H9 (cell line): ENCODE data around the gene ARID1A. TPM values are rescaled to one million over a fixed set of nuclear protein-coding genes. Genes with fewer than 3 reads are reported as not detected.

Source experiments
- DNase-seq: peaks from one replicate; pipeline ENCODE4 v3.0.0-alpha.2; 2017
- H2AFZ ChIP-seq: one replicate; pipeline ENCODE4 v1.6.1; 2013; ENCODE audit warnings: mild to moderate bottlenecking, low read length, control low read depth, moderate library complexity
- H2AK5ac ChIP-seq: 2 replicates; pipeline ENCODE4 v1.6.1; 2013; ENCODE audit warnings: low read length, control low read depth, mixed read lengths; ENCODE audit not compliant: insufficient read length
- H2BK120ac ChIP-seq: one replicate; pipeline ENCODE4 v1.6.1; 2013; ENCODE audit warnings: low read depth, mild to moderate bottlenecking, low read length, control low read depth, inconsistent platforms; ENCODE audit not compliant: poor library complexity, severe bottlenecking
- H2BK12ac ChIP-seq: 2 replicates; pipeline ENCODE4 v1.6.1; 2013; ENCODE audit warnings: low read length, control low read depth, mixed read lengths, low read depth; ENCODE audit not compliant: insufficient read length
- H2BK15ac ChIP-seq: 2 replicates; pipeline ENCODE4 v1.6.1; 2013; ENCODE audit warnings: low read depth, low read length, control low read depth
- H2BK20ac ChIP-seq: one replicate; pipeline ENCODE4 v1.6.1; 2013; ENCODE audit warnings: low read depth, mild to moderate bottlenecking, low read length, control low read depth, inconsistent platforms; ENCODE audit not compliant: poor library complexity, severe bottlenecking
- H2BK5ac ChIP-seq: 2 replicates; pipeline ENCODE4 v1.6.1; 2013; ENCODE audit warnings: low read length, control low read depth, mixed read lengths; ENCODE audit not compliant: insufficient read length
- H3K14ac ChIP-seq: 2 replicates; pipeline ENCODE4 v1.6.1; 2013; ENCODE audit warnings: low read length, control low read depth; ENCODE audit not compliant: insufficient read depth
- H3K18ac ChIP-seq: 2 replicates; pipeline ENCODE4 v1.6.1; 2013; ENCODE audit warnings: low read depth, mild to moderate bottlenecking, mixed read lengths, low read length, control low read depth; ENCODE audit not compliant: insufficient read length
- H3K23ac ChIP-seq: 2 replicates; pipeline ENCODE4 v1.6.1; 2013; ENCODE audit warnings: low read length, control low read depth, mixed read lengths, low read depth; ENCODE audit not compliant: insufficient read length
- H3K23me2 ChIP-seq: 2 replicates; pipeline ENCODE4 v1.6.1; 2013; ENCODE audit warnings: low read depth, mild to moderate bottlenecking, mixed read lengths, low read length, control low read depth; ENCODE audit not compliant: insufficient read length, poor library complexity, severe bottlenecking
- H3K27ac ChIP-seq: 2 replicates; pipeline ENCODE4 v1.5.1; 2013; ENCODE audit warnings: low read length, control low read depth, mixed read lengths, low read depth; ENCODE audit not compliant: insufficient read length
- H3K27me3 ChIP-seq: 2 replicates; pipeline ENCODE4 v1.6.1; 2013; ENCODE audit warnings: low read length, control low read depth, inconsistent platforms; ENCODE audit not compliant: insufficient read depth
- H3K4ac ChIP-seq: 2 replicates; pipeline ENCODE4 v1.6.1; 2013; ENCODE audit warnings: low read depth, mild to moderate bottlenecking, control low read depth, inconsistent platforms, low read length, moderate library complexity
- H3K4me1 ChIP-seq: 2 replicates; pipeline ENCODE4 v1.6.1; 2013; ENCODE audit warnings: low read length, control low read depth, inconsistent platforms; ENCODE audit not compliant: insufficient read depth
- H3K4me2 ChIP-seq: 2 replicates; pipeline ENCODE4 v1.6.1; 2013; ENCODE audit warnings: low read length, control low read depth, mixed read lengths; ENCODE audit not compliant: insufficient read length, insufficient read depth
- H3K56ac ChIP-seq: 2 replicates; pipeline ENCODE4 v1.6.1; 2013; ENCODE audit warnings: low read depth, mild to moderate bottlenecking, mixed read lengths, low read length, control low read depth; ENCODE audit not compliant: insufficient read length
- H3K79me1 ChIP-seq: 2 replicates; pipeline ENCODE4 v1.6.1; 2013; ENCODE audit warnings: low read depth, mild to moderate bottlenecking, moderate library complexity, low read length, control low read depth, inconsistent platforms; ENCODE audit not compliant: insufficient read depth, poor library complexity, severe bottlenecking
- H3K79me2 ChIP-seq: 2 replicates; pipeline ENCODE4 v1.6.1; 2013; ENCODE audit warnings: low read length, control low read depth, inconsistent platforms; ENCODE audit not compliant: insufficient read depth
- H3K9ac ChIP-seq: 2 replicates; pipeline ENCODE4 v1.6.1; 2013; ENCODE audit warnings: low read length, control low read depth, mixed read lengths; ENCODE audit not compliant: insufficient read length; ENCODE audit errors: extremely low read depth
- H3K9me3 ChIP-seq: one replicate; pipeline ENCODE4 v1.6.1; 2013; ENCODE audit warnings: low read depth, low read length, inconsistent platforms; ENCODE audit not compliant: control insufficient read depth
- H3T11ph ChIP-seq: one replicate; pipeline ENCODE4 v1.6.1; 2013; ENCODE audit warnings: mild to moderate bottlenecking, low read length, control low read depth, inconsistent platforms
- H4K20me1 ChIP-seq: one replicate; pipeline ENCODE4 v1.6.1; 2013; ENCODE audit not compliant: control insufficient read depth, insufficient read length, insufficient read depth
- H4K5ac ChIP-seq: 2 replicates; pipeline ENCODE4 v1.6.1; 2013; ENCODE audit warnings: low read depth, mild to moderate bottlenecking, mixed read lengths, low read length, control low read depth; ENCODE audit not compliant: insufficient read length
- H4K8ac ChIP-seq: replicated peaks from 2 replicates; pipeline ENCODE4 v1.6.1; 2013; ENCODE audit warnings: low read length, control low read depth, mixed read lengths, low read depth; ENCODE audit not compliant: insufficient read length
- H4K91ac ChIP-seq: 2 replicates; pipeline ENCODE4 v1.6.1; 2013; ENCODE audit warnings: low read depth, mild to moderate bottlenecking, moderate library complexity, mixed read lengths, low read length, control low read depth; ENCODE audit not compliant: insufficient read length
- H3K27ac Mint-ChIP-seq, 3 experiments: 2 replicates in 2 of 3; 3 replicates in 1 of 3; pipeline ENCODE4 v1.8.0; 2020 to 2021; ENCODE audit warnings: mixed read lengths in 3 of 3, mild to moderate bottlenecking in 1 of 3, moderate library complexity in 1 of 3
- H3K27me3 Mint-ChIP-seq: 2 replicates; pipeline ENCODE4 v1.8.0; 2021; ENCODE audit warnings: low read depth, mild to moderate bottlenecking, moderate library complexity, mixed read lengths
- H3K36me3 Mint-ChIP-seq, 3 experiments: 2 replicates in 2 of 3; 3 replicates in 1 of 3; pipeline ENCODE4 v1.8.0; 2020 to 2021; ENCODE audit warnings: low read depth in 3 of 3, mixed read lengths in 3 of 3; ENCODE audit not compliant: insufficient read depth in 1 of 3
- H3K4me1 Mint-ChIP-seq, 2 experiments: 2 replicates each; pipeline ENCODE4 v1.8.0; 2020; ENCODE audit warnings: mixed read lengths in 2 of 2
- H3K4me3 Mint-ChIP-seq, 2 experiments: 2 replicates in 1 of 2; 3 replicates in 1 of 2; pipeline ENCODE4 v1.8.0; 2020 to 2021; ENCODE audit warnings: mild to moderate bottlenecking in 2 of 2, mixed read lengths in 2 of 2, moderate library complexity in 1 of 2
- H3K9me3 Mint-ChIP-seq, 2 experiments: 2 replicates in 1 of 2; 3 replicates in 1 of 2; pipeline ENCODE4 v1.8.0; 2020; ENCODE audit warnings: mild to moderate bottlenecking in 2 of 2, mixed read lengths in 2 of 2, moderate library complexity in 1 of 2
- CTCF ChIP-seq: fragments of 200-600 bp; sonication (generic); conservative IDR thresholded peaks from 3 replicates; pipeline ENCODE4 v1.8.0; 2021; ENCODE audit warnings: antibody characterized with exemption, mild to moderate bottlenecking
- WGBS: extraction: QIAGEN DNeasy Blood & Tissue Kit; methylation state at CpG from one replicate; pipeline ENCODE4 v1.1.7; 2013; ENCODE audit warnings: missing lambda C conversion rate, low lambda C conversion rate, mixed read lengths; ENCODE audit not compliant: insufficient read length; ENCODE audit errors: extremely low coverage; 5-methylcytosine and 5-hydroxymethylcytosine counted together
- total RNA-seq: library from RNA; stranded (reverse); gene quantifications from 2 replicates; pipeline ENCODE4 v1.2.1, GENCODE V29; 2021

The ARID1A gene
- total RNA-seq, 1 experiment from 2014 or later: 147 TPM

- Histone ChIP-seq H4K5ac (no peak overlapping the region), H2BK5ac (no peak overlapping the region), H3K27ac (no peak overlapping the region), H3T11ph (no peak overlapping the region), H3K23me2 (no peaks in the 10 kb centered on the region), H2BK20ac (no peak overlapping the region), H3K79me2 (peaks cover 36% of the 10 kb centered on the region; the same call in 1 of the 2 replicates), H3K14ac (no peak overlapping the region), H2BK12ac (no peak overlapping the region), H2AK5ac (no peak overlapping the region), H2BK15ac (no peak overlapping the region), H2AFZ (no peak overlapping the region), H3K9ac (no peak overlapping the region), H3K23ac (no peak overlapping the region), H3K56ac (no peak overlapping the region), H3K27me3 (no peaks in the 10 kb centered on the region), H3K4me2 (no peak overlapping the region), H3K18ac (no peak overlapping the region), H4K8ac (no peak overlapping the region), H4K20me1 (no peaks in the 10 kb centered on the region), H3K4me1 (peaks cover 14% of the 10 kb centered on the region; the same call in 1 of the 2 replicates), H4K91ac (no peak overlapping the region), H2BK120ac (no peak overlapping the region), H3K79me1 (peaks cover 2% of the 10 kb centered on the region), H3K9me3 (no peaks in the 10 kb centered on the region), H3K4ac (no peak overlapping the region)
- Mint-ChIP-seq H3K27me3 (no peaks in the 10 kb centered on the region), H3K36me3 (peaks cover 2 to 26% (median 6%) of the 10 kb centered on the region in 3 experiments; a peak in 5 of 7 replicates), H3K4me1 (peaks cover 69 to 77% of the 10 kb centered on the region in 2 experiments), H3K4me3 (peak overlapping the region; percentile 1 to 30; a peak in 1 of 5 replicates), H3K9me3 (no peaks in the 10 kb centered on the region), H3K27ac (no peak overlapping the region)
- TF ChIP-seq CTCF: no peak
- no CpG with 5 or more reads among the region's 2 CpGs for WGBS
- no peak for DNase-seq
Observed at GRCh38 chr1:26721669-26722355, 26.0 kb downstream of the ARID1A start.
